Ishikawa (cell line): Measurements from ENCODE around the gene GBX1.

ENCODE experiments used
- CEBPB ChIP-seq: IDR thresholded peaks from 2 replicates; pipeline ENCODE4 v1.6.1; 2012
- EP300 ChIP-seq: IDR thresholded peaks from 2 replicates; pipeline ENCODE4 v1.6.1; 2012; ENCODE audit warnings: borderline replicate concordance
- FOXM1 ChIP-seq: IDR thresholded peaks from 2 replicates; pipeline ENCODE4 v1.6.1; 2012; ENCODE audit warnings: low read depth, borderline replicate concordance
- RAD21 ChIP-seq: IDR thresholded peaks from 2 replicates; pipeline ENCODE4 v1.6.1; 2012; ENCODE audit warnings: low read depth
- TAF1 ChIP-seq: IDR thresholded peaks from 2 replicates; pipeline ENCODE4 v1.6.1; 2012; ENCODE audit warnings: low read depth, mild to moderate bottlenecking
- TEAD4 ChIP-seq: IDR thresholded peaks from 2 replicates; pipeline ENCODE4 v1.6.1; 2012
- YY1 ChIP-seq: IDR thresholded peaks from 2 replicates; pipeline ENCODE4 v1.6.1; 2012; ENCODE audit warnings: low read depth
- TF ChIP-seq, protein P1 (sequence below): IDR thresholded peaks from 2 replicates; pipeline ENCODE4 v1.6.1; 2012

DNA sequence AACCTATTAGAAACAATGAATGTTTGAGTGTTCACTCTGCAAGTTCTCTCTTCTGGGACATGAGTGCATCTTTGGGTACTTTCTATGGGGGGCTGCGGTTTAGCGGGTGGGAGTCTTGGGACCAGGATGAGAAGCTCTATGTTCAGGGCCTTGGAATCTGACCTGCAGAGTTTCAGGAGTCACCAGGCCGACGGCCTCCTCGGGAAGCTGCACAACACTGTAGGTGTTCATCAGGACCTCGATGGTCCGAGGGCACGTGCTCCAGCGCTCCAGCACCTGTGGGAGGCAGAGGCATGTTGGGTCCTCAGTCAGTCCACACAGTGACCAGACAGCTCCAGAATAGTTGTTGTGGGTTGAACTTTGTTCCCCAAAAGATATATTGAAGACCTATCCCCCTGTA lies 8.9 kb upstream of the GBX1 start:
- TF ChIP-seq TAF1 (no peak), FOXM1 (no peak), YY1 (no peak), RAD21 (no peak), TEAD4 (no peak), EP300 (no peak), CEBPB (no peak)
- TF ChIP-seq, protein P1, sequence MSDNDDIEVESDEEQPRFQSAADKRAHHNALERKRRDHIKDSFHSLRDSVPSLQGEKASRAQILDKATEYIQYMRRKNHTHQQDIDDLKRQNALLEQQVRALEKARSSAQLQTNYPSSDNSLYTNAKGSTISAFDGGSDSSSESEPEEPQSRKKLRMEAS, result no peak
